Mucosa of stomach (tissue), 1 donor: ENCODE data around the gene GALR3.

Source experiments
- H3K27me3 ChIP-seq: one replicate; pipeline ENCODE4 v1.7.0; 2013; ENCODE audit warnings: mild to moderate bottlenecking, low read length; ENCODE audit not compliant: control insufficient read depth, insufficient read depth
- H3K36me3 ChIP-seq: one replicate; pipeline ENCODE4 v1.7.0; 2013; ENCODE audit warnings: low read length; ENCODE audit not compliant: control insufficient read depth, insufficient read depth
- H3K4me1 ChIP-seq: one replicate; pipeline ENCODE4 v1.7.0; 2013; ENCODE audit warnings: mild to moderate bottlenecking, low read length; ENCODE audit not compliant: control insufficient read depth, insufficient read depth
- H3K4me3 ChIP-seq: one replicate; pipeline ENCODE4 v1.7.0; 2013; ENCODE audit warnings: low read length
- H3K9ac ChIP-seq: one replicate; pipeline ENCODE4 v1.7.0; 2013; ENCODE audit warnings: mild to moderate bottlenecking, low read length, moderate library complexity
- H3K9me3 ChIP-seq: one replicate; pipeline ENCODE4 v1.7.0; 2013; ENCODE audit warnings: mild to moderate bottlenecking, low read length, moderate library complexity; ENCODE audit not compliant: control insufficient read depth
- donor health status: Pancreatic carcinoma.

Gene GALR3

GRCh38 chr22:37804881-37805809 lies 18.0 kb upstream of the GALR3 start:
- Histone ChIP-seq H3K36me3 (no peaks in the 10 kb centered on the region), H3K4me3 (peak overlapping the region; percentile 94), H3K27me3 (peaks cover 3% of the 10 kb centered on the region), H3K4me1 (peaks cover 42% of the 10 kb centered on the region), H3K9ac (peak overlapping the region; percentile 96), H3K9me3 (no peaks in the 10 kb centered on the region)

- Histone ChIP-seq H3K9ac (peak overlapping the region; percentile 96), H3K27me3 (peaks cover 3% of the 10 kb centered on the region), H3K4me1 (peaks cover 42% of the 10 kb centered on the region), H3K36me3 (no peaks in the 10 kb centered on the region), H3K9me3 (no peaks in the 10 kb centered on the region), H3K4me3 (peak overlapping the region; percentile 94)
Observed at GRCh38 chr22:37805810-37806277, 17.3 kb upstream of the GALR3 start.

- no peaks in the 10 kb centered on the region for H3K36me3 ChIP-seq
- no peaks in the 10 kb centered on the region for H3K9me3 ChIP-seq
- H3K9ac ChIP-seq, result peak overlapping the region; percentile 96
- H3K27me3 ChIP-seq, result peaks cover 3% of the 10 kb centered on the region
- peaks cover 42% of the 10 kb centered on the region for H3K4me1 ChIP-seq
- H3K4me3 ChIP-seq, result peak overlapping the region; percentile 94
Observed at GRCh38 chr22:37806409-37807333, 16.5 kb upstream of the GALR3 start.

GRCh38 chr22:37807410-37808293 lies 15.5 kb upstream of the GALR3 start, which contains the start of gene GCAT:
Gene GCAT, plus strand, starts transcription at chr22:37807934. Its CDS starts 34 bp downstream, at chr22:37807968.
- Histone ChIP-seq H3K27me3 (peaks cover 3% of the 10 kb centered on the region), H3K9me3 (no peaks in the 10 kb centered on the region), H3K4me3 (peak within 1 kb of the TSS; percentile 94), H3K4me1 (peaks cover 42% of the 10 kb centered on the region), H3K36me3 (no peaks in the 10 kb centered on the region), H3K9ac (peak within 1 kb of the TSS; percentile 96)

- Histone ChIP-seq H3K4me1 (peaks cover 35% of the 10 kb centered on the region), H3K9ac (peak overlapping the region; percentile 96), H3K4me3 (peak overlapping the region; percentile 94)
Observed at GRCh38 chr22:37808294-37808657, 14.9 kb upstream of the GALR3 start.

GRCh38 chr22:37809672-37810333 lies 13.4 kb upstream of the GALR3 start:
- no peak overlapping the region for H3K9ac ChIP-seq
- H3K36me3 ChIP-seq, result no peaks in the 10 kb centered on the region
- peaks cover 3% of the 10 kb centered on the region for H3K27me3 ChIP-seq
- no peaks in the 10 kb centered on the region for H3K9me3 ChIP-seq
- H3K4me1 ChIP-seq, result peaks cover 23% of the 10 kb centered on the region
- no peak overlapping the region for H3K4me3 ChIP-seq

More at GRCh38 chr22:37808294-37808657, 14.9 kb upstream of the GALR3 start:
- H3K27me3 ChIP-seq, result peaks cover 3% of the 10 kb centered on the region
- no peaks in the 10 kb centered on the region for H3K36me3 ChIP-seq
- H3K9me3 ChIP-seq, result no peaks in the 10 kb centered on the region

- Histone ChIP-seq H3K4me3 (no peak overlapping the region), H3K27me3 (no peaks in the 10 kb centered on the region), H3K9ac (no peak overlapping the region), H3K9me3 (no peaks in the 10 kb centered on the region), H3K36me3 (no peaks in the 10 kb centered on the region), H3K4me1 (peaks cover 16% of the 10 kb centered on the region)
Observed at GRCh38 chr22:37811867-37812266, 11.3 kb upstream of the GALR3 start.

GRCh38 chr22:37812869-37813678 lies 10.1 kb upstream of the GALR3 start:
- Histone ChIP-seq H3K4me1 (peaks cover 22% of the 10 kb centered on the region), H3K36me3 (no peaks in the 10 kb centered on the region), H3K9ac (no peak overlapping the region), H3K9me3 (no peaks in the 10 kb centered on the region), H3K27me3 (peaks cover 6% of the 10 kb centered on the region), H3K4me3 (no peak overlapping the region)

GRCh38 chr22:37815593-37815992 lies 7.6 kb upstream of the GALR3 start:
- no peak overlapping the region for H3K4me3 ChIP-seq
- H3K9me3 ChIP-seq, result no peaks in the 10 kb centered on the region
- H3K9ac ChIP-seq, result no peak overlapping the region
- peaks cover 20% of the 10 kb centered on the region for H3K27me3 ChIP-seq
- peaks cover 21% of the 10 kb centered on the region for H3K4me1 ChIP-seq
- H3K36me3 ChIP-seq, result no peaks in the 10 kb centered on the region

GRCh38 chr22:37816543-37817180 lies 6.5 kb upstream of the GALR3 start:
- Histone ChIP-seq H3K9me3 (no peaks in the 10 kb centered on the region), H3K9ac (no peak overlapping the region), H3K27me3 (peaks cover 26% of the 10 kb centered on the region), H3K4me1 (peaks cover 21% of the 10 kb centered on the region), H3K36me3 (no peaks in the 10 kb centered on the region), H3K4me3 (no peak overlapping the region)
